Astrocyte (in vitro differentiated cells and primary cell): ENCODE results near the gene ATP8A1.

Experiments used
- CTCF ChIP-seq: IDR thresholded peaks from 2 replicates; pipeline ENCODE4 v1.5.1; 2011; ENCODE audit warnings: low read depth, mild to moderate bottlenecking, inconsistent platforms, low read length, moderate library complexity; ENCODE audit not compliant: insufficient read depth
- EZH2 ChIP-seq: IDR thresholded peaks from 2 replicates; pipeline ENCODE4 v1.6.1; 2012; ENCODE audit warnings: mild to moderate bottlenecking, low read length, inconsistent platforms; ENCODE audit not compliant: insufficient read depth

- TF ChIP-seq CTCF (no peak), EZH2 (no peak)
Observed at GRCh38 chr4:42392436-42392835, 264.5 kb downstream of the ATP8A1 start.
